ENCODE measurements around the gene MITF.
"Not testable (repeated sequence)": the region's sequence is repeated elsewhere in the genome, so short reads cannot be mapped to it uniquely, and the experiment has no call there.

The MITF gene

GRCh38 chr3:69791106-69791505 lies 51.8 kb downstream of the MITF start:
- no peak for DNase-seq

GRCh38 chr3:69791919-69792399 lies 52.7 kb downstream of the MITF start:
- DNase-seq: no peak

DNA sequence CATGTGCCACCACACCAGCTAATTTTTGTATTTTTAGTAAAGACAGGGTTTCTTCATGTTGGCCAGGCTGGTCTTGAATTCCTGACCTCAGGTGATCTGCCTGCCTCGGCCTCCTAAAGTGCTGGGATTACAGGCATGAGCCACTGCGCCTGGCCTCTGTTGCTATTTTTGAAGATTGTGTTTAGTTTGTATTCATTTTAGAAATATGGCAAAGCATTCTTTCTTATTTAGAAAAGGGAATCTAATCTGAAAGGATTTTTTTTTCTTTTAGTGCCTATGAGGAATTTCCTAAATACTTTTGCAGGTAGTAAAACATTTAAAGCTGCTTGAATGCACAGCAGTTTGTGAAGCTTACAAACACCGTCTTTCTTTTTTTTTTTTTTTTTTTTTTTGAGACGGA lies 56.9 kb downstream of the MITF start:
- DNase-seq: not testable (repeated sequence)

GRCh38 chr3:69803681-69804270 lies 64.5 kb downstream of the MITF start:
- DNase-seq: no peak

- no peak for DNase-seq
Measured at GRCh38 chr3:69805491-69805890, 66.2 kb downstream of the MITF start.

- no peak for DNase-seq
Measured at GRCh38 chr3:69806735-69807438, 67.6 kb downstream of the MITF start.

- no peak for DNase-seq
Measured at GRCh38 chr3:69807674-69808073, 68.4 kb downstream of the MITF start.

GRCh38 chr3:69809076-69809835 lies 70.0 kb downstream of the MITF start:
- DNase-seq: no peak

DNA sequence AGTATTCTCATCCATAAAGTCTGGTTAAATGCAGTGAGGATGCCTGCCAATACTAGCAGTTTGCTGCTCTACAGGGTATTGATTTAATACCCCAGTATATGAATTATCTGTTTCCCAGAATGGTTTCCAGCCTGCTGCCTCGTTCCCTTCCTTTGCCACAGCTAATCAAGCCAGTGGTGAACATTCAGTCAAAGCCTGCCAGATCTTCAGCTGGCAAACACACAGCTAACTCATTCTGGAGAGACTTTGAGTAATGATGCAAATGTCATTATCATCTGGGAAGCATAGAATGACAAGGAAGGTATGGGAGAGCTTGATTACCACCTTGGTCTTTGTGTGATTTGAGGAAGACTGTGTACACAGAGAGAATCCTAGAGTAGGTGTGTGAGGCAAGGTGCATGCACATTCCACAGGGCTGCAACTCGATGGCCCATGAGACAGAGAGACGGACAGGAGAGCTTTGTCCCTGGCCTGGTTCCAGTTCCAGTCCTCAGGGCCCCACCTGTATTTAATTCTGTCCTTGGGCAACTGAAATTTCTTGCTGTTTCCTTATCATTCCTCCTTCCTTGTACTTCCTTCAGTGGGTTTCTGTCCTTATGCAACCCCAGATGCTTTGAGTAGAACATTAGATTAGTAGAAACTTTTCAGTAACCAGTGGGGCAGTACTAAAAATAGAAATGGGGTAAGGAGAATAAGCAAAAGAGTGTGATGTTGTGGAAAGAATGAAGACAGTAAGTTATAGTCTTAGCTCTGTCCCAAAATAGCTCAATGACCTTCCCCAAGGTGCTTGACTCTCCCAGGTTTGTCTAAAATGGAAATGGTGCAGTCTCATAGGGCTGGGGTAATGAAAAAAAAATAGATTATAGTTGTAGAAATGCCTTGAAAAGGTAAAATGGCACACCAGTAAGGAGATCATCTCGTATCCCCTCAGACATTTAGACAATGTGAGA lies 72.5 kb downstream of the MITF start:
- no peak for DNase-seq

- DNase-seq: no peak
Measured at GRCh38 chr3:69815970-69816369, 76.7 kb downstream of the MITF start.

GRCh38 chr3:69817988-69818387 lies 78.7 kb downstream of the MITF start:
- DNase-seq: no peak

DNA sequence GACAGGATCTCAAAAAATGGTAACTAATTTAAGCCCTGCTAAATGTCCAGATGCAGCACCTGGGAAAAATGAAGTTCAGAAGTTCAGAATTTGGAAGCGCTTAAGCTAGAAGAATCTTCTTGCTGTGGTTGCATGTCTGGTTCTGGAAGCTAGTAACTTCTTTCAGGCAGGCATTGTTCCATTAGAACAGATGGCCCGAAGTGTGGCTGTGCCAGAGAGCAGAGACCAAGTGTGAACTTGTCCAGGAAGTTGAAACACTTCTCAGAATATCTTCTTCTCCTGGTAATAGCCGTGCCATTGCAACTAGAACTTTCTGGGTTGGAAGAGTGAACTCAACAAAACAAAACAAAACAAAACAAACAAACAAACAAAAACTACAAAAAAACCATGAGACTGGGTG lies 80.0 kb downstream of the MITF start:
- DNase-seq: no peak

GRCh38 chr3:69821133-69821532 lies 81.9 kb downstream of the MITF start:
- no peak for DNase-seq

DNA sequence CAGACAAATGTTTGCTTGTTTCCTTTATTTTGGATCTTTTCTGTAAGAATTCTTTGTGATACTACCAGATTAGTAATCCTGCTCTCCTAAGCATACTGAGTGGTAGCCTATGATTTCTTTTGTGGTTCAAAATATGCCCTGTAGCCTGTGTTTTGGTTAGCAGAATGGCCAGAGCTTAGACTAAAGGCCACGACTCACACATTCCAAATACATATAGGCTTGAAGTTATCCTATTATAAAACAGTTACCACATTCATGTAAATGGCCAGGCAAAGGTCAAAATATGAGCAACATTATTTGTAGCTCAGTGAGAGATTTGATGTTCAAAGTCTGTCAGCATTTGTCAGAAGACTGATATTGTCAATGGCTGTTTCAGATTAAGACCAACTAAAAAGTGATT lies 84.5 kb downstream of the MITF start:
- no peak for DNase-seq

GRCh38 chr3:69825446-69825845 lies 86.2 kb downstream of the MITF start:
- DNase-seq: no peak

GRCh38 chr3:69827127-69827526 lies 87.9 kb downstream of the MITF start:
- no peak for DNase-seq

DNA sequence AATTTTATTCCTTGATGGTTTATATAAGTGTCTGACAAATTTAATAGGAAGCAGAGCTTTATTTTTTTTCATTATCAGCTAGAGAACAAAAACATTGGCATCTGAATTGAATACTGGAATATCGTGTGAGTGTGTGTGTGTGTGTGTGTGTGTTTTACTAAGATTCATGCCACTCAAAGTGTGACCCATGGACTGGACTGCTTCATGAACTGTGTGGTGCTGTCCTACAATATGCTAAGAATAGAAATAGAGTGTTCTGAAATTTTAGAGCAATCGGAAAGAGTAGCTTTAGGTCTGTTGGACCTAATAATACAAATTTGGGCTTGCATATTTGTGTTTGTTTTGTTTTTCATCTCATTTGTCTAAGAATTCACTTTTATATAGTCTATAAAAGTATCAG lies 89.6 kb downstream of the MITF start:
- no peak for DNase-seq

GRCh38 chr3:69830147-69830546 lies 90.9 kb downstream of the MITF start:
- no peak for DNase-seq

DNA sequence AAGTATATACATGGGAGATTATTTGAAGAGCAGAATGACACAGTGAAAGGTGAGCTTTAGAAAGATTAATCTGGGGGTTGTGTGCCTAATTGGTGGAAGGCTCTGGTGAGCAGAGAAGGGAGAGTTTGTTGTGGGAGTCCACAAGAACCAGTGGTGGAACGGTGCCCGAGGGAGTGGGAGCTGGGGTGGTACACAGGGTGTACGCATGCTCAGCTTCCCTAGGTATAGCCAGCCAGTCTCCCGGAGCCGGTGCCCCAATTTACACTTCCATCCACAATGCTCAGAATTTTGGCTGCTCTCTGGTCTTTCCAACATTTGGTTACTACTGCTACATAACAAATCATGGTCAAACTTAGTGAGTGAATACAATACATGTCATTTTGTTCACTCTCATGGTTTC lies 92.5 kb downstream of the MITF start:
- no peak for DNase-seq

GRCh38 chr3:69833591-69833990 lies 94.3 kb downstream of the MITF start:
- no peak for DNase-seq

GRCh38 chr3:69838217-69838616 lies 99.0 kb downstream of the MITF start:
- DNase-seq: no peak

- no peak for DNase-seq
Measured at GRCh38 chr3:69838696-69839515, 99.6 kb downstream of the MITF start.
